Muscle layer of duodenum (tissue), 2 donors: ENCODE data around the gene SLC10A1.
"Not testable (repeated sequence)": the region's sequence is repeated elsewhere in the genome, so short reads cannot be mapped to it uniquely, and the experiment has no call there.

Source experiments
- H3K27ac ChIP-seq: one replicate; pipeline ENCODE4 v1.7.0; 2013; ENCODE audit warnings: mild to moderate bottlenecking, low read length
- H3K27me3 ChIP-seq: one replicate; pipeline ENCODE4 v1.7.0; 2013; ENCODE audit warnings: low read depth, mild to moderate bottlenecking, control low read depth, low read length
- H3K36me3 ChIP-seq, 2 donors: one replicate each; pipeline ENCODE4 v1.7.0; 2013; ENCODE audit warnings: low read length in 2 of 2, control low read depth in 1 of 2, mild to moderate bottlenecking in 1 of 2; ENCODE audit not compliant: insufficient read depth in 2 of 2, control insufficient read depth in 1 of 2
- H3K4me1 ChIP-seq, 2 donors: one replicate each; pipeline ENCODE4 v1.7.0; 2013; ENCODE audit warnings: low read length in 2 of 2, mild to moderate bottlenecking in 2 of 2, control low read depth in 1 of 2, moderate library complexity in 1 of 2; ENCODE audit not compliant: insufficient read depth in 2 of 2, control insufficient read depth in 1 of 2
- H3K4me3 ChIP-seq, 2 donors: one replicate each; pipeline ENCODE4 v1.7.0; 2013; ENCODE audit warnings: low read length in 2 of 2, low read depth in 1 of 2, mild to moderate bottlenecking in 1 of 2
- H3K9me3 ChIP-seq, 2 donors: one replicate each; pipeline ENCODE4 v1.7.0; 2013; ENCODE audit warnings: low read length in 2 of 2, control low read depth in 1 of 2, mild to moderate bottlenecking in 1 of 2; ENCODE audit not compliant: control insufficient read depth in 1 of 2
- donor health status: healthy.

Gene SLC10A1

DNA sequence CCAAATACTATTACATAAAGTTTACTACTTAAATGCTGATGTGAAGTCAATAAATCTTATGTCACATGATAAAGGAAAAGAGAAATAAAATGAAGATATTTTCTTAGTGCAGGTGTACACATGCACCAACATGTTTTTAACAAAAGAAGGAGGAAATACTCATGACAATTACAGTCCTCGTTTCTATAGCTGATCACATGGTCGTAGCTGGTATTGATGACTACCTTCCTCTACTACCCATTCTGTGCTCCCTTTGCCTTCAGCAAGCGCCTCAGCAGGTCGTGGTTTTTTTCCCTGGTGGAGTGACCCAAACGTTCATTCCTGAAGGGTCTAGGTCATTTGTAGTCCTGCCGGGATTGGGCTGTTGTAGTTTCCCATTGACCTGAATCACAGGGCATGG lies 25.4 kb upstream of the SLC10A1 start:
- no peaks in the 10 kb centered on the region for H3K27me3 ChIP-seq
- no peak overlapping the region for H3K4me3 ChIP-seq
- H3K27ac ChIP-seq = no peak overlapping the region
- no peaks in the 10 kb centered on the region for H3K36me3 ChIP-seq
- H3K4me1 ChIP-seq = no peaks in the 10 kb centered on the region
- no peaks in the 10 kb centered on the region for H3K9me3 ChIP-seq

DNA sequence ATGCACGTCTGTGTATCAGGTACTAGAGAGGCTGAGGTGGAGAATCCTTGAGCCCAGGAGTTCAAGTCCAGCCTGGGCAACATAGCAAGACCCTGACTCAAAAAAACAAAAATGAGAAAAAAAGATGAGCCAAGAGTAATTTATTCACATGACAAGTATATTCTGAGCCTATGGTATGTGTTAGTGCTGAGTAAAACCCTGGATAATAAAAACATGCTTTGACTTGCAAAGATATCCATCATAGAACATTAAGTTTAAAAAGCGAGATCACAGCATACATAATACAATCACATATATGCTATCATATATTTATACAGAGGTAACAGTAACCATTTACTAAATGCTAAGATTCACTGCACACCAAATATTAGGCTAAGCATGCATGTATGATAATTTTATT lies 23.9 kb upstream of the SLC10A1 start:
- no peaks in the 10 kb centered on the region for H3K27me3 ChIP-seq
- no peaks in the 10 kb centered on the region for H3K36me3 ChIP-seq
- no peaks in the 10 kb centered on the region for H3K9me3 ChIP-seq
- no peaks in the 10 kb centered on the region for H3K4me1 ChIP-seq
- no peak overlapping the region for H3K4me3 ChIP-seq
- H3K27ac ChIP-seq = no peak overlapping the region

DNA sequence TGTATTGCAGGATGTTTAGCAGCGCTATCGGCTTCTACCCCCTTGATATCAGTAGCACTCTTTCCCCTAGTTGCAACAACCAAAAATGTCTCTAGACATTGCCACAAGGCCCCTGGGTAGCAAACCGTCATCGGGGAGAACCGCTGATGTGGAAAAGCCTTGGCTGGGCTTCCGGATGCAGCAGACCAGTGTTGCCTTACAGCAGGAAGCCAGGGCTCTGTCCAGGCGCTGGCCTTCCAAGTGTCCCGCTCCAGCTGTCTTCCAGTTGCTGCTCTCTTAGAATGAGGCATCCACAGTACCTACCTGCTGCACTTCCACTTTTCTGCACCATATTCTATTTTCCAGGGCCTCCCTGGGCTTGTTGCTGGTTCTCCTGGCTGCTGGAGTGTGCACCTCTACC lies 22.6 kb upstream of the SLC10A1 start:
- H3K4me1 ChIP-seq = no peaks in the 10 kb centered on the region
- no peak overlapping the region for H3K4me3 ChIP-seq
- no peaks in the 10 kb centered on the region for H3K9me3 ChIP-seq
- H3K27ac ChIP-seq = no peak overlapping the region
- H3K36me3 ChIP-seq = no peaks in the 10 kb centered on the region
- no peaks in the 10 kb centered on the region for H3K27me3 ChIP-seq

DNA sequence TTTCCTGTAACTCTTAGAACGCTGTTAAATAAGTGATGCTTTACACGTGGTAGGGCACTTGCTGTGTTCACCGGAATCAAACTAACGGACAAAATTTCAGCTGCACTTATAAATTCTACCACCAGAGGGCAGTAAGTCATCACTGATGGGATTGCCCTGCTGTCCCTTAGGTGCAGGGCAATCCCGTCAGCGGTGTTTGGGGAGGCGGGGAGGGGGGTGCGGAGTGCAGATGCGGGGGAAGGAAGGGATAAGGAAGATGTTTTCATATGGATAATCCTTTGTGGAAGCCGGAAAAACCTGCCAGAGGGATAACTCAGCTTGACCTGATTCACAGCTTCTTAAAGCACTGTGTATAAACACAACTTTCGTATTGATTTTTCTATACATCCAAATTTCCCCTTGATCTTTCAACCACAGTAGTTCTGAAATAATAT lies 21.7 kb upstream of the SLC10A1 start:
- Histone ChIP-seq H3K27me3 (no peaks in the 10 kb centered on the region), H3K9me3 (no peaks in the 10 kb centered on the region), H3K4me1 (no peaks in the 10 kb centered on the region), H3K36me3 (no peaks in the 10 kb centered on the region), H3K27ac (no peak overlapping the region), H3K4me3 (no peak overlapping the region)

- Histone ChIP-seq H3K4me1 (no peaks in the 10 kb centered on the region), H3K27me3 (no peaks in the 10 kb centered on the region), H3K4me3 (no peak overlapping the region), H3K9me3 (no peaks in the 10 kb centered on the region), H3K27ac (no peak overlapping the region), H3K36me3 (no peaks in the 10 kb centered on the region)
Measured at GRCh38 chr14:69816216-69816615, 19.2 kb upstream of the SLC10A1 start.

DNA sequence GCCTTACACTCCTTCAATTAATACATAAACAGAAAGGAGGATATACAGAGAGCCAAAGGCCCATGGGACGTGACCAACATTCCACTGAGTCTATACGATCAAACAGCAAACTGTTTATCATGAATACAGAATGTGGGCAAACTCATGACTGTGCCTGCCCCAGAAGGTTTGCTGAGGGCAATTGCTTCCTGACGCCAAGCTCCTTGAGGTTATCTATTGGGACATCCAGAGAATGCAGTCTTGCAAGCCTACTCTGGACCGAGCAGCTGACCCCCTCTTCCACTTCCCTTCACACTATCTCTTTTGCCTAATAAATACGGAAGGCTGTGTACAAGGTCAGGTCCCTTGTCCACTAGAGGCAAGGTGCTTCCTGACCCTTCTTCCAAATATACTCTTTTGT lies 18.5 kb upstream of the SLC10A1 start:
- no peaks in the 10 kb centered on the region for H3K27me3 ChIP-seq
- no peaks in the 10 kb centered on the region for H3K9me3 ChIP-seq
- no peak overlapping the region for H3K27ac ChIP-seq

DNA sequence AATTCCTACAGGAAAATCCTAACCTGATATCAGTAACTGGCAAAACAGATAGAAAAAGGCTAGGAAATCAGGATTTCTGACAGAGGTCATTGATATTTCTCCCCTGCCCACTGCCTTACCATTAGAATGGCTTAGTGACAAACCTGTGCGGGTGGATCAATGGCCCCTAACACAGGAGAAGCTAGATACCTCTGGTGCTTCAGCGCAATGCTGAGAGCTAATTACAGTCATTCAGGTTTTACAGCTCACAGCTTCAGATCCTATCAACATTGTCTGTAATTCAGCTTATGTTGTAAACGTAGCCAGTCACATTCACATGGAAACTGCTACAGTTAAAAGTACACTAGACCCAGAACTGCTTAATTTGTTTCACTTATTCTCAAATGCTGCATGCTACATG lies 17.4 kb upstream of the SLC10A1 start:
- no peaks in the 10 kb centered on the region for H3K27me3 ChIP-seq
- no peaks in the 10 kb centered on the region for H3K36me3 ChIP-seq
- H3K4me1 ChIP-seq = no peaks in the 10 kb centered on the region
- H3K27ac ChIP-seq = no peak overlapping the region
- no peaks in the 10 kb centered on the region for H3K9me3 ChIP-seq
- H3K4me3 ChIP-seq = no peak overlapping the region

More for the DNA sequence above, 18.5 kb upstream of the SLC10A1 start:
- no peaks in the 10 kb centered on the region for H3K4me1 ChIP-seq
- H3K4me3 ChIP-seq = no peak overlapping the region
- H3K36me3 ChIP-seq = no peaks in the 10 kb centered on the region

GRCh38 chr14:69813346-69813745 lies 16.3 kb upstream of the SLC10A1 start:
- H3K36me3 ChIP-seq, H3K4me3 ChIP-seq, H3K4me1 ChIP-seq, H3K9me3 ChIP-seq, H3K27me3 ChIP-seq, H3K27ac ChIP-seq: not testable (repeated sequence)

- no peak overlapping the region for H3K4me3 ChIP-seq
- H3K4me1 ChIP-seq = no peaks in the 10 kb centered on the region
- no peaks in the 10 kb centered on the region for H3K9me3 ChIP-seq
- H3K36me3 ChIP-seq = no peaks in the 10 kb centered on the region
- H3K27ac ChIP-seq = no peak overlapping the region
- H3K27me3 ChIP-seq = no peaks in the 10 kb centered on the region
Measured at GRCh38 chr14:69812711-69813110, 15.7 kb upstream of the SLC10A1 start.

DNA sequence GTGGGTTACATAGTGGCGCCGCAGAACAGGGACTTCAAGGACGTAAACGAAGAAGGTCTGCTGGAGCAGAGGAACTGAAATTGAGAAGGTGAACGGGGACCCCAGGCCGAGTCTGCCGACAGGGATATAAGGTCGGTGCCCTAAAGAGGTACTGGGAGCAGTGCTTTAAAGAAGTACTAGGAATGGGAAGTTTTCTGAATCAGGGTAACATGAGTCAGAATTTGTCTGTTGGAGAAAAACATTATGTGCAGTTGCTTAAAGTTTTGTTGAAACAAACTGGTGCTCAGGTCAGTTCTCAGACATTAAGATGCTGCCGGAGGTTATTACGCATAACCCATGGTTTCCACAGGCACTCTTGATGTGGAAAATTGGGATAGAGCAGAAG lies 14.8 kb upstream of the SLC10A1 start:
- H3K4me1 ChIP-seq = no peaks in the 10 kb centered on the region
- no peaks in the 10 kb centered on the region for H3K9me3 ChIP-seq
- H3K27me3 ChIP-seq = no peaks in the 10 kb centered on the region
- H3K36me3 ChIP-seq = no peaks in the 10 kb centered on the region
- H3K27ac ChIP-seq = no peak overlapping the region
- no peak overlapping the region for H3K4me3 ChIP-seq

GRCh38 chr14:69811227-69811867 lies 14.3 kb upstream of the SLC10A1 start:
- Histone ChIP-seq H3K27ac (no peak overlapping the region), H3K4me1 (no peaks in the 10 kb centered on the region), H3K4me3 (no peak overlapping the region), H3K9me3 (no peaks in the 10 kb centered on the region), H3K36me3 (no peaks in the 10 kb centered on the region), H3K27me3 (no peaks in the 10 kb centered on the region)
